GM06990 (cell line): Measurements from ENCODE around the gene ZBTB7C.

Experiments
- DNase-seq: peaks from one replicate; pipeline ENCODE4 v3.0.0-alpha.2; 2011; ENCODE audit not compliant: insufficient read length; ENCODE audit errors: extremely low read depth
- H3K27me3 ChIP-seq: replicated peaks from 2 replicates; pipeline ENCODE4 v1.6.0; 2011; ENCODE audit warnings: low read length; ENCODE audit not compliant: control insufficient read depth, insufficient read depth
- H3K36me3 ChIP-seq: 2 replicates; pipeline ENCODE4 v1.5.1; 2011; ENCODE audit warnings: low read length; ENCODE audit not compliant: control insufficient read depth, insufficient read depth
- H3K4me3 ChIP-seq: replicated peaks from 2 replicates; pipeline ENCODE4 v1.5.1; 2011; ENCODE audit warnings: low read depth, mild to moderate bottlenecking, control low read depth, low read length
- TF ChIP-seq, protein P1 (sequence below): IDR thresholded peaks from 2 replicates; pipeline ENCODE4 v1.5.1; 2011; ENCODE audit warnings: low read length, control low read depth, mild to moderate bottlenecking, inconsistent platforms; ENCODE audit not compliant: insufficient read depth, poor library complexity, severe bottlenecking

ZBTB7C gene

DNA sequence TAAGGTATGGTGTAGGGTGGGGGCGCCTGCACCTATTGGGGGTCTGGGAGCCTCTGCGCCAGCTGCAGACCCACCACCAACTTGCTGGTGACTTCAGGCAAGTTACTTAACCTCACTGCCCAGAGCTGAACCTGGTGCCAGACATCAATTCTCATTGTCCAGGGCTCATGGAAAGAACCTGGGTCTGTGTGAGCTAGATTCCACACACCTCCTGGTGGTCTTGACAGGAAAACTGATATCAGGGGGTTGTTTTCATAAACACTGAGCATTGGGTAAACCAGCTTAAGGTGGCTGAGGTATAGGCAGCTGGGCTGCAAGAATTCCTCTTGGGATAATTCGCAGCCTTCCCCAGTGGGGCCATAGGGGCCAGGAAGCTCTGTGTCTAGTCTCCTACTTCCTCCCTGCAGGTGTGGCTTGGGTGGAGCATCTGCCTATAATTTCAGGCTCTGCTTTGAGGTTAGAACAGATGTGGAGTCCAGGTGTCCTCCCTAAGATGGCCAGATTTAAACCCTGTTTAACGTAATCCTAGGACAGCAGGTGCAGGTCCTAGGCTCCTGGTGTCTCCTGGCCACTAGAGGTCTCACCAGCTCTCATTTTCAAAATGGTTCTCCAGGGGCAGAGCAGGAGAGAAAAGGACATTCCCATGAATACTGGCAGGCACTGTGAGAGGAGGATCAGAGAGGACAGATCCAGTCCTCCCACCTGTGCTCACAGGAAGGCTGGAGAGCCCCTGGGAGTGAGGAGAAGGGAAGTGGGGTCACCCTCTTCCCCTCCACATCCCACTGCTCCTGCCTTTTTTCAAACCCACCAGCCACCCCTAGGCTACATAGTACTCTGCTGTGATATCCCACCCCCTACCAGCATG lies 378.3 kb downstream of the ZBTB7C start:
- Histone ChIP-seq H3K4me3 (no peak overlapping the region), H3K36me3 (no peaks in the 10 kb centered on the region), H3K27me3 (peaks cover 2% of the 10 kb centered on the region)
- DNase-seq: no peak
- TF ChIP-seq, protein P1, sequence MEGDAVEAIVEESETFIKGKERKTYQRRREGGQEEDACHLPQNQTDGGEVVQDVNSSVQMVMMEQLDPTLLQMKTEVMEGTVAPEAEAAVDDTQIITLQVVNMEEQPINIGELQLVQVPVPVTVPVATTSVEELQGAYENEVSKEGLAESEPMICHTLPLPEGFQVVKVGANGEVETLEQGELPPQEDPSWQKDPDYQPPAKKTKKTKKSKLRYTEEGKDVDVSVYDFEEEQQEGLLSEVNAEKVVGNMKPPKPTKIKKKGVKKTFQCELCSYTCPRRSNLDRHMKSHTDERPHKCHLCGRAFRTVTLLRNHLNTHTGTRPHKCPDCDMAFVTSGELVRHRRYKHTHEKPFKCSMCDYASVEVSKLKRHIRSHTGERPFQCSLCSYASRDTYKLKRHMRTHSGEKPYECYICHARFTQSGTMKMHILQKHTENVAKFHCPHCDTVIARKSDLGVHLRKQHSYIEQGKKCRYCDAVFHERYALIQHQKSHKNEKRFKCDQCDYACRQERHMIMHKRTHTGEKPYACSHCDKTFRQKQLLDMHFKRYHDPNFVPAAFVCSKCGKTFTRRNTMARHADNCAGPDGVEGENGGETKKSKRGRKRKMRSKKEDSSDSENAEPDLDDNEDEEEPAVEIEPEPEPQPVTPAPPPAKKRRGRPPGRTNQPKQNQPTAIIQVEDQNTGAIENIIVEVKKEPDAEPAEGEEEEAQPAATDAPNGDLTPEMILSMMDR: peak; percentile 70

DNA sequence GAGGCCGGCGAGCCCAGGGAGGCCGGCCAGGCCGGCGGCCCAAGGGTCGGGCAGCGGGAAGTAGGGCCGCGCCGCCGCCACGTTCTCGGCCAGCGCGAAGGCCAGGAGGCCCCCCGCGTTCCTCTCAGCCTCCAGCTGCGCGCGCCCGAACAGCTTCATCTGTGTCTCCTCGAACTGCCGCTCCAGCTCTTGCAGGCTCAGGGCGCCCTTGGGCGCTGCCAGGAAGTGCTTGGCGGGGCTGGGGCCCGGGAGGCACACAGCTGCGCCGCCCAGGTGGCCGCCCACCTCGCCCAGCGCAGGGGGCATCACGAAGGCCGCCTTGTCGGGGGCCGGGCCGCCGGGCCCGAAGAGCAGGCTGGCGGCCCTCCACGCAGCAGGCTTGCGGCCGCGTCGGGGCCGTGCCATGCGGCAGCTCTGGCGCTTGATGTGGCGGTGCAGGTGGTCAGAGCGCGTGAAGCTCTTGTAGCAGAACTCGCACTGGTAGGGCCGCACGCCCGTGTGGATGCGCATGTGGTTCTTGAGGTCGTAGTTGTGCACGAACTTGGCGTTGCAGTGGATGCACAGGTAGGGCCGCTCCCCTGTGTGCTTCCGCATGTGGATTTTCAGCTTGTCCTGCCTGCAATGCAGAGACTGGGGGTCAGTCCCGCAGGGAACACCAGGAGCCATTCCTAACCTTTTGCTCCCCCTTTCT lies 379.7 kb downstream of the ZBTB7C start:
- DNase-seq: no peak
- Histone ChIP-seq H3K36me3 (no peaks in the 10 kb centered on the region), H3K4me3 (no peak overlapping the region), H3K27me3 (peaks cover 2% of the 10 kb centered on the region; the same call in 1 of the 2 replicates)
- TF ChIP-seq, protein P1: no peak

DNA sequence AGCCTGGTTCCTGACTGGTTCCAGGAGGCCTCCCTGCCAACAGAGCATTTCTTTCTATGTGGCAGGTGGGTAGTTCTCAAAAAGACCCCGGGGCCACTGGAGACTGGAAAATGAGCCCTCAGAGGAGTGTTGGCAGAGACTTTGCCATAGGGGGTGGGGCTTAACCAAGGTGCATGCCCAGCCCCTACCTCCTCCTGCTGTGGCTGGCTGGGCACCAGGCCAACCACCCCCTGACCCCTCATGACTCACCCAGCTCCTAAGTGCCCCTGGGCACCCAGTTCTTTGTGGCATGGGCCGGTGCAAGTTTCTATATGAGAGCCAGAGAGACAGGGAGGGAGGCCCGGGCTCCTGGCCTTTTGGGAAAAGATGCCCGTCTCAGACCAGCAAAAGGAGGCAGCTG lies 380.5 kb downstream of the ZBTB7C start:
- no peak for DNase-seq
- H3K4me3 ChIP-seq: no peak overlapping the region
- H3K27me3 ChIP-seq: 0 out of 2 replicates have a peak, but pooled peaks cover 2% of the 10 kb centered on the region

DNA sequence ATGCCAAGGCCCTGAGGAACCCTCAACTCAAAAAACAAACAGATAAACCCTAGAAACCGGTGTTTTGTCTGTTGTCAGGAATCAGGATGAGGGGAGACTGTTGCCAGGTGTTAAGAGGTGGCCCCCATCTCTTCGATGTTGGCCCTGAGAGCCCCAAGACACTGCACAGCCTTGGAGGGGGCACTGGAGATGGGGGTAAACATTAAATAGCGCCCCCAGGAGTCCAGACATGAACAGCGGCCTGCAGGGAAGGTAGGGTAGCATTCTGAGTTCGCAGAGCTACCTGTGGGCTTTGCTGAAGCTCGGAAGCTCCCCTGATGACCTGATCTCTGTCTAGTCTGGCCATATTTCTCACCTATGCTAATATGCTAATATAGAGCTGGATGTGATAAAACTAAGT lies 381.1 kb downstream of the ZBTB7C start:
- no peak for DNase-seq
- Histone ChIP-seq H3K27me3 (no peaks in the 10 kb centered on the region), H3K36me3 (no peaks in the 10 kb centered on the region), H3K4me3 (no peak overlapping the region)
- TF ChIP-seq, protein P1: no peak

More for the DNA sequence above, 380.5 kb downstream of the ZBTB7C start:
- TF ChIP-seq, protein P1: no peak
- no peaks in the 10 kb centered on the region for H3K36me3 ChIP-seq

DNA sequence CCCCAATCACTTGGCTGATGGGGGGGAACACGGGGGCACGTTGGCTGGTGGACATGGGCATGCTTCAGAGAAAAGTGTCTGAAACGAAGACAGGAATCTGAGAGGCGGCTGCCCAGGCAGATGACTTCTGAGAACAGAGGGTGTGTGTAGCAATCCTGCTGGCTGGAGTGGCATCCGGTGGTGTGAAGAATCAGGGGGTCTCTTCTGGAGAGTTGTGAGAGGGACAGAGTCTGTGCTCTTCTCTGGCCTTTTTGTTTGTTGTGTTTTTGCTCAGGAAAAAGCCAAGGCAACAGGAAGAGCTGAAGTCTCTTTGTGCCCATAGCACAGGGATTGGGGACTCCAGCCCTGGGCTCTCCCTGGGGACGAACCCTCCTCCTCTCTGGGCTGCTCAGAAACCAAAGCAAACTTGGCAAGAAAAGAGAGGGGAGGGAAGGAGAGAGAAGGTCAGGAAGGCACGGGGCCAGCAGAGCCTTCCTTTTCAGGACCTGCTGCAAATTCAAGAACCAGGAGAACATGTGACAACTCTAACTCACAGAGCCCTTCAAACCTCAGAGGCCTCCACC lies 381.7 kb downstream of the ZBTB7C start:
- Histone ChIP-seq H3K27me3 (no peaks in the 10 kb centered on the region), H3K4me3 (no peak overlapping the region), H3K36me3 (no peaks in the 10 kb centered on the region)
- TF ChIP-seq, protein P1: no peak
- DNase-seq: no peak
